GM21360 (cell line): Measurements from ENCODE around the gene CRHR1.

ENCODE experiments used
- ATAC-seq: cut with Tn5 transposase; IDR thresholded peaks from one replicate; pipeline ENCODE4 v1.9.1; 2021; ENCODE audit warnings: mild to moderate bottlenecking, moderate library complexity; ENCODE audit not compliant: unreplicated experiment

The CRHR1 gene

GRCh38 chr17:45758544-45758943 is 25.6 kb upstream of the CRHR1 start:
- no peak for ATAC-seq

- no peak for ATAC-seq
These were observed 24.4 kb upstream of the CRHR1 start for GRCh38 chr17:45759761-45760160.

GRCh38 chr17:45761957-45762565 is 22.1 kb upstream of the CRHR1 start:
- no peak for ATAC-seq

GRCh38 chr17:45763182-45763581 is 20.9 kb upstream of the CRHR1 start:
- no peak for ATAC-seq

GRCh38 chr17:45764479-45764878 is 19.6 kb upstream of the CRHR1 start:
- ATAC-seq = no peak

- no peak for ATAC-seq
These were observed 16.1 kb upstream of the CRHR1 start for GRCh38 chr17:45768000-45768399.

- no peak for ATAC-seq
These were observed 13.4 kb upstream of the CRHR1 start for GRCh38 chr17:45770632-45771270.

GRCh38 chr17:45771271-45771959 is 12.7 kb upstream of the CRHR1 start:
- no peak for ATAC-seq

GRCh38 chr17:45775148-45775547 is 9.0 kb upstream of the CRHR1 start:
- ATAC-seq = no peak

GRCh38 chr17:45775576-45776011 is 8.5 kb upstream of the CRHR1 start:
- no peak for ATAC-seq

- no peak for ATAC-seq
These were observed 7.2 kb upstream of the CRHR1 start for GRCh38 chr17:45776896-45777295.

- ATAC-seq = no peak
These were observed 6.7 kb upstream of the CRHR1 start for GRCh38 chr17:45777388-45777787.

- no peak for ATAC-seq
These were observed 3.2 kb upstream of the CRHR1 start for GRCh38 chr17:45780921-45781320.

- no peak for ATAC-seq
These were observed 1.1 kb upstream of the CRHR1 start for GRCh38 chr17:45782889-45783592.

GRCh38 chr17:45783593-45784292 is 377 bp upstream of the CRHR1 start:
- no peak for ATAC-seq

GRCh38 chr17:45784741-45785479 is 790 bp downstream of the CRHR1 start:
- ATAC-seq = no peak

GRCh38 chr17:45785480-45786193 is 1.5 kb downstream of the CRHR1 start:
- ATAC-seq = no peak

GRCh38 chr17:45786349-45786748 is 2.2 kb downstream of the CRHR1 start:
- no peak for ATAC-seq

GRCh38 chr17:45787044-45787443 is 2.9 kb downstream of the CRHR1 start:
- ATAC-seq = no peak

- ATAC-seq = no peak
These were observed 3.5 kb downstream of the CRHR1 start for GRCh38 chr17:45787656-45788055.
